Measurements from ENCODE around the gene KHNYN. TPM values are rescaled to one million over a fixed set of nuclear protein-coding genes. Genes with fewer than 3 reads are reported as not detected.

Gene KHNYN
- total RNA-seq, 2 donors from 2014 or later: 46.2 to 46.6 TPM

DNA sequence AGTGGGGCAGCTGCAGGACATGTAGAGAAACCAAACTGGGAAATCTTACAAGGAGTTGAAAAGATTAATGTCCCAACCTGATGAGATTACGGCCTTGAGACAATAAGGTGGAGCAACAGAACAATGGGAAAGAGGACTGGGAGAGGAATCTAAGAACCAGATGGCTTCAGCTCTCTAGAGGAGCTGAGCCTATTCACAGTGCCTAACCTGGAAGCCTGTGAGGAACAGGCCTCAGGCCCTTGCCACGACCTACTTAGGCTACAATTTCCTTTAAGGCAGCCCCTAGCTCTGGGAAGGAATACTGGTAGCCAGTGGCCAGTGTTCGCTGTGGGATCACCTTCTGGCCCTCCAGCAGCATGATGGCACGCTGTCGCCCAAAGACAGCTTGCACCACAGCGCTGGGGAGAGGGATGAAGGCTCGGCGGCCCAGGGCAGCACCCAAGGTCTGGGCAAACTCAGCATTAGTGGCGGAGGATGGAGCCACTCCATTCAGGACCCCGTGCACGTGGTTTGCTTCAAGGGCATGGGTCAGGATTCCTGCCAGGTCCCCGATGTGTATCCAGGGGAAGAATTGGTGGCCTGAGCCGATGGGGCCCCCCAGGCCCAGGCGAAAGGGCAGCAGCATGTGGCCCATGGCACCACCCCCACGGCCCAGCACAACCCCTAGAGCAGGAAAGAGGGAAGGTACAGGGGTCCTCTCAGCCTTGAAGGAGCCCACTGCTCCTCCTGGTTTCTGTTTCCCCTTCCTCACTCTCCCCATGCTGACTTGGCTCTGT, 10.3 kb downstream of the KHNYN start:
- TF ChIP-seq, protein P1, sequence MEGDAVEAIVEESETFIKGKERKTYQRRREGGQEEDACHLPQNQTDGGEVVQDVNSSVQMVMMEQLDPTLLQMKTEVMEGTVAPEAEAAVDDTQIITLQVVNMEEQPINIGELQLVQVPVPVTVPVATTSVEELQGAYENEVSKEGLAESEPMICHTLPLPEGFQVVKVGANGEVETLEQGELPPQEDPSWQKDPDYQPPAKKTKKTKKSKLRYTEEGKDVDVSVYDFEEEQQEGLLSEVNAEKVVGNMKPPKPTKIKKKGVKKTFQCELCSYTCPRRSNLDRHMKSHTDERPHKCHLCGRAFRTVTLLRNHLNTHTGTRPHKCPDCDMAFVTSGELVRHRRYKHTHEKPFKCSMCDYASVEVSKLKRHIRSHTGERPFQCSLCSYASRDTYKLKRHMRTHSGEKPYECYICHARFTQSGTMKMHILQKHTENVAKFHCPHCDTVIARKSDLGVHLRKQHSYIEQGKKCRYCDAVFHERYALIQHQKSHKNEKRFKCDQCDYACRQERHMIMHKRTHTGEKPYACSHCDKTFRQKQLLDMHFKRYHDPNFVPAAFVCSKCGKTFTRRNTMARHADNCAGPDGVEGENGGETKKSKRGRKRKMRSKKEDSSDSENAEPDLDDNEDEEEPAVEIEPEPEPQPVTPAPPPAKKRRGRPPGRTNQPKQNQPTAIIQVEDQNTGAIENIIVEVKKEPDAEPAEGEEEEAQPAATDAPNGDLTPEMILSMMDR (conservative IDR thresholded peaks at IDR 0.05): no peak
- Histone ChIP-seq H3K4me3 (ENCODE audit: low read length) (peak overlapping the region; percentile 42), H3K9me3 (ENCODE audit: control insufficient read depth, low read length) (no peaks in the 10 kb centered on the region), H3K27me3 (ENCODE audit: control insufficient read depth, insufficient read depth, low read length, poor library complexity, severe bottlenecking) (no peaks in the 10 kb centered on the region), H3K27ac (ENCODE audit: low read depth, low read length) (no peak overlapping the region), H3K9ac (ENCODE audit: extremely low read depth, low read length, poor library complexity, severe bottlenecking) (no peak overlapping the region), H3K36me3 (ENCODE audit: control insufficient read depth, insufficient read depth, low read length) (peaks cover 27% of the 10 kb centered on the region), H3K4me1 (ENCODE audit: control insufficient read depth, insufficient read depth, low read length) (peaks cover 26% of the 10 kb centered on the region)
- 88 to 89% methylated on average over 12 to 15 of the region's 15 CpGs for WGBS, 2 experiments (ENCODE audit: insufficient coverage in 1 of 2, insufficient read length in 1 of 2)
- Mint-ChIP-seq H3K4me3 (no peak overlapping the region), H3K27me3 (ENCODE audit: insufficient read depth) (no peaks in the 10 kb centered on the region), H3K9me3 (peaks cover 2% of the 10 kb centered on the region), H3K36me3 (ENCODE audit: low read depth) (peaks cover 44% of the 10 kb centered on the region), H3K27ac (peak overlapping the region; percentile 42), H3K4me1 (peaks cover 28% of the 10 kb centered on the region)
- no peak for DNase-seq

DNA sequence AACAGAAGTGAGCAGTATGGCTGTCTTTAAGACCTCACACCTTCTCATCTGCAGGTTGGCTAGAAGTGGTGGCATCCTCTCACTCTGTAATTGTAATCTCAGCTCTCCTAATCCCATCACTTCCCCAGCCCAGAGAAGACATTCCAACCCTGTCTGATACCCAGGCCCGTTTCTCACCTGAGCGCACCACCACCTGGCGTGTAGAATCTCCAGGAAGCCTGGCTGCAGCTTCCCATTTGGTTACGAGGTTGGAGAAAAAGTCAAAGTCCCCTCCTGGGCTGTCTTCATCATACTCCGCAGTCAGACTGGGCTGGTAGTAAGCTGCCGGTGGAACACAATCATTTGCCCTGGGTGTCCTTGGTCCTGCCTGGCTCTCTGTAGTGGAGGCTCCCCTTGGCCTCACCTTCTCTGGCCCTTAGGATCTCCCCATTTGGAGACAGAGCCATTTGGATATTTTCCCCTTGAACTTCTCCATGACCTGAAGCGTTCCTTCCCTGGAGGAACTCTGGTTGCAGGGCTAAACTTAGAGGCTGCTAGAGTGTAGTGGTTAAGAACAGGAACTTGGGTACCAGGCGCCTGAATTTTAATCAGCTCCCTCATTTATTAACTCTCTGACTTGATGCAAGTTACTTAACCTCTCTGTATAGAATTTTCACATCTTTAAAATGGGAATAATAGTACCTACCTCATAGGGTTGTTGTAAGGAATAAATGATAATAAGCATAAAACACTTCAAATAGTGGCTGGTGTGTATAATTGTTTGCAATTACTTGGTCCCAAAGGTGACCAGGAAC, 11.0 kb downstream of the KHNYN start:
- H3K9ac ChIP-seq (ENCODE audit: extremely low read depth, low read length, poor library complexity, severe bottlenecking): no peak overlapping the region
- Mint-ChIP-seq H3K27ac (no peak overlapping the region), H3K27me3 (ENCODE audit: insufficient read depth) (no peaks in the 10 kb centered on the region)

DNA sequence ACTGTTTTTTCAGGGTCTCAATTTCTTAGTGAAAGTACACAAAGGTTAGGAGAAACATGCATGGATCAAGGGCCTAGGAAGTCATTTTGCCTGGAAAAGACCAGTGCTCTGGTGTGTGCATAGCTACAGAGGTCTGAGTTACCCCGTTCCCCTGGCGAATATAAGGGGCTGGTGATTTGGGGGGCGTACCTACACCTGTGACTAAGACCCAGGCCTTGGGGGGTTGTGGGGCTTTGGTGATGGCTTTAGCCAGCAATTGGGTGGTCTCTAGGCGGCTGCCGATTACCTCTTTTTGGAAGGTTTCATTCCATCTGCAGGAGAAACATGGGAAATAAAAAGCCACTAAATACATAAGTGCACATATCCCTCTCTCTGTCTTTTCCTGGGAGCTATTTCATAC, 11.7 kb downstream of the KHNYN start:
- H3K4me1 ChIP-seq (ENCODE audit: control insufficient read depth, insufficient read depth, low read length): peaks cover 26% of the 10 kb centered on the region
- H3K36me3 ChIP-seq (ENCODE audit: control insufficient read depth, insufficient read depth, low read length): peaks cover 27% of the 10 kb centered on the region
- H3K27me3 ChIP-seq (ENCODE audit: control insufficient read depth, insufficient read depth, low read length, poor library complexity, severe bottlenecking): no peaks in the 10 kb centered on the region
- TF ChIP-seq, protein P1 (conservative IDR thresholded peaks at IDR 0.05): no peak
- H3K27ac Mint-ChIP-seq: peak overlapping the region; percentile 100
- H3K4me3 Mint-ChIP-seq: peak overlapping the region; percentile 94
- H3K27me3 Mint-ChIP-seq (ENCODE audit: insufficient read depth): no peaks in the 10 kb centered on the region
- no peaks in the 10 kb centered on the region for H3K9me3 ChIP-seq (ENCODE audit: control insufficient read depth, low read length)
- H3K9ac ChIP-seq (ENCODE audit: extremely low read depth, low read length, poor library complexity, severe bottlenecking): no peak overlapping the region
- 28 to 56% methylated on average over 3 to 5 of the region's 5 CpGs for WGBS, 2 experiments (ENCODE audit: insufficient coverage in 1 of 2, insufficient read length in 1 of 2)
- peaks cover 28% of the 10 kb centered on the region for H3K4me1 Mint-ChIP-seq
- DNase-seq: no peak
- peak overlapping the region; percentile 97 for H3K4me3 ChIP-seq (ENCODE audit: low read length)
- H3K27ac ChIP-seq (ENCODE audit: low read depth, low read length): no peak overlapping the region
- H3K36me3 Mint-ChIP-seq (ENCODE audit: low read depth): peaks cover 43% of the 10 kb centered on the region
- peaks cover 2% of the 10 kb centered on the region for H3K9me3 Mint-ChIP-seq

More for the DNA sequence above, 11.0 kb downstream of the KHNYN start:
- no peak overlapping the region for H3K27ac ChIP-seq (ENCODE audit: low read depth, low read length)
- Mint-ChIP-seq H3K4me3 (peak overlapping the region; percentile 94), H3K36me3 (ENCODE audit: low read depth) (peaks cover 43% of the 10 kb centered on the region), H3K9me3 (peaks cover 2% of the 10 kb centered on the region), H3K4me1 (peaks cover 28% of the 10 kb centered on the region)
- TF ChIP-seq, protein P1 (conservative IDR thresholded peaks at IDR 0.05): no peak
- H3K36me3 ChIP-seq (ENCODE audit: control insufficient read depth, insufficient read depth, low read length): peaks cover 27% of the 10 kb centered on the region
- peak overlapping the region; percentile 97 for H3K4me3 ChIP-seq (ENCODE audit: low read length)
- 91 to 95% methylated on average over 6 to 8 of the region's 8 CpGs for WGBS, 2 experiments (ENCODE audit: insufficient coverage in 1 of 2, insufficient read length in 1 of 2)
- no peak for DNase-seq
- no peaks in the 10 kb centered on the region for H3K27me3 ChIP-seq (ENCODE audit: control insufficient read depth, insufficient read depth, low read length, poor library complexity, severe bottlenecking)
- peaks cover 26% of the 10 kb centered on the region for H3K4me1 ChIP-seq (ENCODE audit: control insufficient read depth, insufficient read depth, low read length)
- H3K9me3 ChIP-seq (ENCODE audit: control insufficient read depth, low read length): no peaks in the 10 kb centered on the region

Data from endodermal cell (in vitro differentiated cells).